ENCODE measurements around the gene MBD3L3. TPM values are rescaled to one million over a fixed set of nuclear protein-coding genes. Genes with fewer than 3 reads are reported as not detected.
A peak's percentile ranks its signal among the peaks of the same experiment; 100 is the strongest.

MBD3L3 gene
- total and polyA plus RNA-seq, 3 experiments from 2014 or later, result not detected

DNA sequence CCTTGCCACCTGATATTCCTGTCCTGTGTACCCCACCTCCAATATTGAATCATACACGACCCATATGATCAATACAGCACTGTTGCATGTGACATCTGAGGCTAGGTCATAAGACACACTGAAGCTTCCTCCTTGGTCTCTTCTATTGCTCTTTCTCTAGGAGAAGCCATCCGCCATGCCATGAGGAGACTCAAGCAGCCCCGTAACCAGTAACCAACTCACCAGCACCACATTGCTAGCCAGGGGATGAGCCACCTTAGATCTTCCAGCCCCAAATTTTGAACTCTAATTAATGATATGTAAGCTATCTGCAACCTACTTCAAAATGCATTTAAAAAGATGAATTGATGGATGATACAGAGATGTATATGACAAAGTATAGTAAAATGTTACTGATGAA, 39.6 kb upstream of the MBD3L3 start:
- H3K27ac ChIP-seq (ENCODE audit: low read depth, low read length), result no peak overlapping the region
- Mint-ChIP-seq H3K4me3 (peak overlapping the region; percentile 91 to 97 (median 94)), H3K36me3 (peaks cover 3 to 24% (median 7%) of the 10 kb centered on the region in 3 donors), H3K9me3 (peaks cover 18 to 40% (median 27%) of the 10 kb centered on the region in 5 donors), H3K27ac (peak overlapping the region in 7 of 8 donors; percentile 40 to 95 (median 91)), H3K27me3 (peaks cover 3 to 8% of the 10 kb centered on the region in 2 donors), H3K4me1 (peaks cover 21 to 30% (median 28%) of the 10 kb centered on the region in 3 donors)
- ChIA-PET POLR2A (interaction anchor here (0.7 kb wide), 1 partner anchor 21 kb away, joined by 3 read pairs; no protein-coding TSS in a partner anchor), CTCF (interaction anchor here (1.6 kb wide), 2 partner anchors 9 to 28 kb away, joined by 3 to 4 read pairs; partner anchors contain the start of gene ZNF557)
- H3K4me1 ChIP-seq (ENCODE audit: insufficient read depth, low read length), result peaks cover 16% of the 10 kb centered on the region
- no peaks in the 10 kb centered on the region for H3K27me3 ChIP-seq (ENCODE audit: insufficient read depth, low read length, poor library complexity, severe bottlenecking)
- peaks cover 7% of the 10 kb centered on the region for H3K9me3 ChIP-seq (ENCODE audit: low read length)
- no peaks in the 10 kb centered on the region for H3K36me3 ChIP-seq (ENCODE audit: insufficient read depth, low read length)
- no peak for DNase-seq
- no peak overlapping the region for H3K4me3 ChIP-seq (ENCODE audit: low read length)

DNA sequence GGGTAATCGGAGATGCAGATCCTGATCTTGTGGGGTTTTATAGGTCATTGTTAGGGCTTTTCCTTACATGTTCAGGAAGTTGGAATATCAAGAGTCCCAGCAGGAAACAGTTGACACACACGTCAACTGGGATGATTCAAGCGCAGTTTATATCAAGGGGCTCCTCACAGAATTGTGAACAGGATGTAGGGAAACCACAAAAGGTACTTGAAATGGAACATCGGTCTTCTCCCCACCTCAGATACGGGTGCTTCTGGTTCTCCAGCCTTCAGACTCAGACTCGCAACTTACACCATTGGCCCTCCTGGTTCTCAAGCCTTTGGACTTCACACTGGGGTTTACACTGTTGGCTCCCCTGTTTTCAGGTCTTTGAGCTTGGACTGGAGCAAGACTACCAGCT, 30.5 kb upstream of the MBD3L3 start:
- no peak overlapping the region for H3K27ac Mint-ChIP-seq
- H3K27me3 ChIP-seq (ENCODE audit: insufficient read depth, low read length, poor library complexity, severe bottlenecking), result no peaks in the 10 kb centered on the region
- H3K4me3 ChIP-seq (ENCODE audit: low read length), result peak overlapping the region; percentile 40
- H3K36me3 Mint-ChIP-seq, result peaks cover 5 to 51% (median 19%) of the 10 kb centered on the region in 3 donors
- H3K9me3 ChIP-seq (ENCODE audit: low read length), result peaks cover 46% of the 10 kb centered on the region
- no peak overlapping the region for H3K27ac ChIP-seq (ENCODE audit: low read depth, low read length)
- ChIA-PET POLR2A (no interaction called here), CTCF (interaction anchor here (0.8 kb wide), 1 partner anchor 10 kb away, joined by 3 read pairs; no protein-coding TSS in a partner anchor)
- peaks cover 15 to 79% (median 69%) of the 10 kb centered on the region in 5 donors for H3K9me3 Mint-ChIP-seq
- H3K27me3 Mint-ChIP-seq, result no peaks in the 10 kb centered on the region
- peaks cover 4 to 8% (median 5%) of the 10 kb centered on the region in 3 donors for H3K4me1 Mint-ChIP-seq
- peaks cover 9% of the 10 kb centered on the region for H3K36me3 ChIP-seq (ENCODE audit: insufficient read depth, low read length)
- peaks cover 5% of the 10 kb centered on the region for H3K4me1 ChIP-seq (ENCODE audit: insufficient read depth, low read length)
- no peak overlapping the region for H3K4me3 Mint-ChIP-seq
- no peak for DNase-seq

GRCh38 chr19:7083076-7083956, 24.8 kb upstream of the MBD3L3 start:
- peaks cover 64% of the 10 kb centered on the region for H3K36me3 ChIP-seq (ENCODE audit: insufficient read depth, low read length)
- no peaks in the 10 kb centered on the region for H3K4me1 ChIP-seq (ENCODE audit: insufficient read depth, low read length)
- no peaks in the 10 kb centered on the region for H3K27me3 Mint-ChIP-seq
- peak overlapping the region in 2 of 8 donors; percentile 8 to 72 for H3K27ac Mint-ChIP-seq
- peaks cover 22 to 95% (median 88%) of the 10 kb centered on the region in 5 donors for H3K9me3 Mint-ChIP-seq
- H3K36me3 Mint-ChIP-seq, result peaks cover 38 to 77% (median 70%) of the 10 kb centered on the region in 3 donors
- H3K9me3 ChIP-seq (ENCODE audit: low read length), result peaks cover 75% of the 10 kb centered on the region
- no peaks in the 10 kb centered on the region for H3K27me3 ChIP-seq (ENCODE audit: insufficient read depth, low read length, poor library complexity, severe bottlenecking)
- ChIA-PET CTCF (interaction anchor here (1.0 kb wide), 1 partner anchor 19 kb away, joined by 3 read pairs; no protein-coding TSS in a partner anchor), POLR2A (interaction anchor here (0.7 to 1.2 kb wide), 3 partner anchors 13 to 1460 kb away, joined by 3 read pairs; partner anchors contain the start of genes SAFB and ZNF557)
- H3K4me3 ChIP-seq (ENCODE audit: low read length), result peak overlapping the region; percentile 9
- no peak overlapping the region for H3K27ac ChIP-seq (ENCODE audit: low read depth, low read length)
- DNase-seq, result no peak
- no peaks in the 10 kb centered on the region for H3K4me1 Mint-ChIP-seq
- no peak overlapping the region for H3K4me3 Mint-ChIP-seq

DNA sequence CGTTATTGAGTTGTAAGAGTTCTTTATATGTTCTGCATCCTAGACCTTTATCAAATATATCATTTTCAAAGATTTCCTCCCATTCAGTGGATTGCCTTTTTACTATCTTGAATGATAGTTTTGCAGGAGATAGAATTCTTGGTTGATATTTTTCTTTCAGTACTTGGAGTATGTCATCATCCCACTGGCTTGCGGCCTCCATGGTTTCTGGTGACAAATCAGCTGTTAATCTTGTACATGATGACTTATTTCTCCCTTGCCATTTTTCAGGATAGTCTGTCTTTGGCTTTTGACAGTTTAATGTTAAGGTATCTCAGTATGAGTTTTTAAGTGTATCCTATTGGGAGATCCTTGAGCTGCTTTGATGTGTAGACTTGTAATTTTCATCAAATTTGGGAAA, 19.5 kb upstream of the MBD3L3 start:
- CTCF ChIA-PET, result no interaction called here
- no peak overlapping the region for H3K4me3 ChIP-seq (ENCODE audit: low read length)
- peaks cover 25 to 75% (median 71%) of the 10 kb centered on the region in 5 donors for H3K9me3 Mint-ChIP-seq

GRCh38 chr19:7076151-7076550, 17.7 kb upstream of the MBD3L3 start:
- H3K27me3 ChIP-seq (ENCODE audit: insufficient read depth, low read length, poor library complexity, severe bottlenecking), result no peaks in the 10 kb centered on the region
- POLR2A ChIA-PET, result no interaction called here
- Mint-ChIP-seq H3K9me3 (peaks cover 17 to 57% (median 52%) of the 10 kb centered on the region in 5 donors), H3K27ac (no peak overlapping the region), H3K27me3 (no peaks in the 10 kb centered on the region), H3K36me3 (peaks cover 53 to 85% (median 77%) of the 10 kb centered on the region in 3 donors), H3K4me3 (no peak overlapping the region), H3K4me1 (peaks cover 6 to 11% (median 9%) of the 10 kb centered on the region in 3 donors)
- peaks cover 84% of the 10 kb centered on the region for H3K36me3 ChIP-seq (ENCODE audit: insufficient read depth, low read length)
- H3K27ac ChIP-seq (ENCODE audit: low read depth, low read length), result no peak overlapping the region
- CTCF ChIA-PET, result no interaction called here
- H3K4me3 ChIP-seq (ENCODE audit: low read length), result no peak overlapping the region
- H3K9me3 ChIP-seq (ENCODE audit: low read length), result peaks cover 30% of the 10 kb centered on the region
- peaks cover under 1% of the 10 kb centered on the region for H3K4me1 ChIP-seq (ENCODE audit: insufficient read depth, low read length)
- DNase-seq, result no peak

More for the DNA sequence above, 19.5 kb upstream of the MBD3L3 start:
- Mint-ChIP-seq H3K4me1 (peaks cover 0 to 3% (median 0%) of the 10 kb centered on the region in 3 donors), H3K27ac (no peak overlapping the region), H3K4me3 (peak overlapping the region in 1 of 7 donors; percentile 41), H3K27me3 (no peaks in the 10 kb centered on the region), H3K36me3 (peaks cover 59 to 91% (median 88%) of the 10 kb centered on the region in 3 donors)
- H3K9me3 ChIP-seq (ENCODE audit: low read length), result peaks cover 48% of the 10 kb centered on the region
- peaks cover 89% of the 10 kb centered on the region for H3K36me3 ChIP-seq (ENCODE audit: insufficient read depth, low read length)
- H3K4me1 ChIP-seq (ENCODE audit: insufficient read depth, low read length), result no peaks in the 10 kb centered on the region
- no peaks in the 10 kb centered on the region for H3K27me3 ChIP-seq (ENCODE audit: insufficient read depth, low read length, poor library complexity, severe bottlenecking)
- POLR2A ChIA-PET, result interaction anchor here (1.0 kb wide), 1 partner anchor 8 kb away, joined by 3 read pairs; the partner anchor contains the start of gene ZNF557
- H3K27ac ChIP-seq (ENCODE audit: low read depth, low read length), result no peak overlapping the region
- DNase-seq, result no peak

DNA sequence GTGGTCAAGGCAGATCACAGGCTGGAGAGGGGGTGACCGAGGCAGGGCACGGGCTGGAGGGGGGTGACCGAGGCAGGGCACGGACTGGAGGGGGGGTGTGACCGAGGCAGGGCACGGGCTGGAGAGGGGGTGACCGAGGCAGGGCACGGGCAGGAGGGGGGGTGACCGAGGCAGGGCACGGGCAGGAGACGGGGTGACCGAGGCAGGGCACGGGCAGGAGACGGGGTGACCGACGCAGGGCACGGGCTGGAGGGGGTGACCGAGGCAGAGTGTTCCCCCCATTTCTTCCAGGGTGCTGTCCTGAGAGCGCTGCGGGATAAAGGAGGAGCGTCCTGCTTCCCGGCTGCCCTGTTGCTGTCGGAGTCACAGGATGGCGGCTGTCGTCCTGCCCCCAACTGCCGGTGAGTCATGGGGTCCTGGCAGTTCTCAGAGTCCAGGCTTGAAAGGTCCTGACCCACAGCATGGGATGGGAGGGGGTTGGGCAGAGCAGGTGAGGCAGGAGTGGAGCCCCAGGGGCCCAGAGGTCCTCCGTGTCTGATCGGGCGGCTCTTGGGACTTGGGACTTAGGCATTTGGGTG, 16.3 kb upstream of the MBD3L3 start:
- peaks cover 75% of the 10 kb centered on the region for H3K36me3 ChIP-seq (ENCODE audit: insufficient read depth, low read length)
- peaks cover 16% of the 10 kb centered on the region for H3K9me3 ChIP-seq (ENCODE audit: low read length)
- POLR2A ChIA-PET, result no interaction called here
- Mint-ChIP-seq H3K4me1 (peaks cover 12 to 22% (median 15%) of the 10 kb centered on the region in 3 donors), H3K36me3 (peaks cover 43 to 83% (median 64%) of the 10 kb centered on the region in 3 donors), H3K27ac (no peak overlapping the region), H3K9me3 (peaks cover 17 to 43% (median 39%) of the 10 kb centered on the region in 5 donors), H3K27me3 (no peaks in the 10 kb centered on the region), H3K4me3 (no peak overlapping the region)
- H3K4me3 ChIP-seq (ENCODE audit: low read length), result no peak overlapping the region
- no peaks in the 10 kb centered on the region for H3K27me3 ChIP-seq (ENCODE audit: insufficient read depth, low read length, poor library complexity, severe bottlenecking)
- no peak overlapping the region for H3K27ac ChIP-seq (ENCODE audit: low read depth, low read length)
- CTCF ChIA-PET, result no interaction called here
- no peak for DNase-seq
- peaks cover 13% of the 10 kb centered on the region for H3K4me1 ChIP-seq (ENCODE audit: insufficient read depth, low read length)

GRCh38 chr19:7072541-7072940, 14.1 kb upstream of the MBD3L3 start:
- peak overlapping the region in 4 of 8 donors; percentile 79 to 83 (median 82) for H3K27ac Mint-ChIP-seq
- H3K4me1 Mint-ChIP-seq, result peaks cover 21 to 31% (median 24%) of the 10 kb centered on the region in 3 donors
- Histone ChIP-seq H3K4me1 (ENCODE audit: insufficient read depth, low read length) (peaks cover 17% of the 10 kb centered on the region), H3K27me3 (ENCODE audit: insufficient read depth, low read length, poor library complexity, severe bottlenecking) (no peaks in the 10 kb centered on the region), H3K4me3 (ENCODE audit: low read length) (no peak overlapping the region), H3K9me3 (ENCODE audit: low read length) (peaks cover 5% of the 10 kb centered on the region), H3K36me3 (ENCODE audit: insufficient read depth, low read length) (peaks cover 53% of the 10 kb centered on the region), H3K27ac (ENCODE audit: low read depth, low read length) (no peak overlapping the region)
- peak overlapping the region; percentile 24 to 76 (median 63) for H3K4me3 Mint-ChIP-seq
- no peak for DNase-seq
- H3K9me3 Mint-ChIP-seq, result peaks cover 3 to 21% (median 17%) of the 10 kb centered on the region in 5 donors
- H3K27me3 Mint-ChIP-seq, result peaks cover 0 to 1% of the 10 kb centered on the region in 2 donors
- peaks cover 26 to 68% (median 42%) of the 10 kb centered on the region in 3 donors for H3K36me3 Mint-ChIP-seq
- CTCF ChIA-PET, result no interaction called here
- POLR2A ChIA-PET, result interaction anchor here (2.0 kb wide), 1 partner anchor 27 kb away, joined by 6 read pairs; no protein-coding TSS in a partner anchor
